HT1080 (cell line): ENCODE measurements around the gene PMEL. TPM values are rescaled to one million over a fixed set of nuclear protein-coding genes. Genes with fewer than 3 reads are reported as not detected.
"Not testable (repeated sequence)": the region's sequence is repeated elsewhere in the genome, so short reads cannot be mapped to it uniquely, and the experiment has no call there.

ENCODE experiments used
- DNase-seq: peaks from one replicate; pipeline ENCODE4 v3.0.0-alpha.2; 2015; ENCODE audit warnings: low read depth
- polyA plus RNA-seq, 2 experiments: library from polyadenylated mRNA; depleted of rRNA; stranded (reverse); fragments of >200 nt; gene quantifications; 2 replicates each; pipeline ENCODE4 v1.2.3, GENCODE V29; 2015
- total RNA-seq: library from RNA; depleted of rRNA; stranded (reverse); fragments of >200 nt; shearing (Covaris generic); gene quantifications from 2 replicates; pipeline ENCODE4 v1.2.3, GENCODE V29; 2014; rRNA removed

Gene PMEL
- total RNA-seq: 1.1 and 3.3 TPM in 2 replicates
- 1.6 and 2.1 TPM in 2 replicates for polyA plus RNA-seq (2015; cell fraction: cytosol; rRNA removed)
- 1.7 and 2.3 TPM in 2 replicates for polyA plus RNA-seq (2015; cell fraction: nucleus; rRNA removed)

DNA sequence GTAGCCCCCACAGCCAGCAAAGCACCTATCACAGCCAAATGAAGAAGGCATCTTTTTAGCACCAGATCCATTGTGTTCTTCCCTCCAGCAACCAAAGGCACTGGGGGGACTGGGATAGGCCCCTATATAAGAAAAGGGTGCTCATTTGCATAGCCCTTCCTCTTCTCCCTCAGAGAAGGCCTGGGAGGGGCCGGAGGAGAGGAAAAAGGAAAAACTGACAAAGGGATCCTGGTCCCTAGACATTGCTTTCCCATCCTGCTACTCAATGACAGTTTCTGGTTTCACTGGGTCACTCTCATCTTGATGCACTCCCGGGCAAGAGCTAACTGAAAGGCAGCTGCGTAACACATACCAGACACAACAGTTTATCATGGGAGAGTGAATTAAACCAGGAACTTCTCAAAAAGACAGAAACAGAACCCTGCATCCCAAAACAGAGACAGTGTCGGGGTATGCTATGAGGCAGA is at the start of gene PMEL:
TSS of gene PMEL (minus strand) at position 102 of the 467 bp plus-strand sequence. CDS start at position 71, 31 bp downstream.
- DNase-seq: no peak

DNA sequence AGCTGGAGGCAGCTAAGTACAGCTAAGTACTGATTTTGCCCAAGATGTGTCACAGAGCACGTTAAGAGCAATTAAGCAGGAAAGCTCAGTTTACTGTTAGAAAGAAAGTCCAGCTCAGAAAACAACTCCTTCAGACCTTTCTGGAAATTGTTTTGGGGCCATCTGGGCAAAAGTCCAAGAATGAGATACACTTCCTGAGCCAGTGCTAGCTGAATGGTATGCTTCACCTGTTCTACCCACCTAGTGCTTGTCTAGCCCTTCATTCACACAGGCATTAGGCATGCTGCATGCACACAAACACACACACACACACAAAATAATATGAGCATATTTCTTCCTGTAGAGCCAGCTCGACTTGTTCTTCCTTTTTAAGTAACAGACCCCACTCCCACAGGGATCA is 48.4 kb upstream of the PMEL start:
- no peak for DNase-seq

DNA sequence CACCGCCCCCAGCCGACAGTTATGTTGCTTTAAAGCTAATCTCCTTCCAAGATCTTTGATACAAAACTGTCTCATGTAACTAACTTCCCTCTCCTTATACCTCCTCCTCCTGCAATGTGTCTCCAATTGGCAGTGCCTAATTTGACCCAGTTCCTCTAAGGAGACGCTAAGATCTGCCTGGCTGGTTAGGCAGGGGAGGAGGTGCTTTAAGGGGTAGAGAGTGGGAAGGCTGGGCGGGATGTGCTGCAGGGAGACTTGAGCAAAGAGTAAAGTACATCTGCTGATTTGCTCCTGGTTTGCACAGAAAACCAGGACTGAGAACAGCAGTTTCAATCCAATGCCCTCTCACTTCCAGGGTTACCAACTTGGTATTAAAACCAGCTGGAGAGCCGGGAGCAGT is 47.6 kb upstream of the PMEL start:
- DNase-seq: no peak

DNA sequence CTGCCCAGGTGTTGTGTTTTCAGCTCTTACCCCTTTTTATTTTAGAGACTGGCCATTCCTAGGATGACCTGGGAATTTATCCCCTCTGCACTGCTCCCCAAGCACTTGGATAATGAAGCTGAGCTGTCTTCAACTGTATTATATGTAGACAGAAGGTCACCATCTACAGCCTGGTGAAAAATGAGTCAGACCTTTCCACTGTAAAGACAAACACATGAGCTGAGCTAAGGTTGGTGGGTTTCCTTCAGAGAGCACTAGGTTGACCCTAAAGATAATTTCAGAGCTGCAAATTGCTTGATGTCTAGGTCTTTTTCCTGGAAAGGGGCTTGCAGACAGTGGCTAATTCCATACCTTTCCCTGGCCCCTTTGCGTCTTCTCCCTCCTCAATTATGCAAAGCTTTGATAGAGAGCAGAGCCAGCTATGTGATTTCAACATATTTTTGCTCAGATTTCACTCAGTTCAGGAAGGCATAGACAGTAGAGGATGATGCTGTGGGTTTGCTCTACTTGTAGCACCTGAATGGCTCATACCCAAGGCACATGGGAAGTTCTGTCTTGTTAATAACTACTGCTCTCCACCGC is 45.8 kb upstream of the PMEL start:
- DNase-seq: no peak

DNA sequence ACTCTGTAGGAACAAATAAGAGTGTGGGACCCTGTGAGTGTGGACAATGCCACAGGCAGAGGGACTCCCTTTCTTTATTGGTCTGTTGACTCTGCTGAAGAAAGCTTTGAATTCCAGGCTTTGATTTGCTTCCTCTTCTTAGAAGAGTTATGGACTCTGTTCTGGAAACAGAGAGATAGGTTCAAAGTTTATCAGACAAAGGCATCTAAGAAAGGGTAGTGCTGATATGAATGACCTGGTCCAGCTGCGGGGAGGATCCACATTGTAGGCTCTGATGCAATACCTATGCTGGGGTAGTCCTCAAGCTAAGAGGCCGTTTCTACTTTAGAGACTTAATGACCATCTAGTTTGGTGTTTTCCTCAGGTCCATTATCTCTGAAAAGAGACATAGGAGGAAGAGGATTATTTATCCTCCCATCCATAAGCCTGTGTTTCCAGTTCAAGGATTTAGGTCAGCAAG is 44.3 kb upstream of the PMEL start:
- no peak for DNase-seq

DNA sequence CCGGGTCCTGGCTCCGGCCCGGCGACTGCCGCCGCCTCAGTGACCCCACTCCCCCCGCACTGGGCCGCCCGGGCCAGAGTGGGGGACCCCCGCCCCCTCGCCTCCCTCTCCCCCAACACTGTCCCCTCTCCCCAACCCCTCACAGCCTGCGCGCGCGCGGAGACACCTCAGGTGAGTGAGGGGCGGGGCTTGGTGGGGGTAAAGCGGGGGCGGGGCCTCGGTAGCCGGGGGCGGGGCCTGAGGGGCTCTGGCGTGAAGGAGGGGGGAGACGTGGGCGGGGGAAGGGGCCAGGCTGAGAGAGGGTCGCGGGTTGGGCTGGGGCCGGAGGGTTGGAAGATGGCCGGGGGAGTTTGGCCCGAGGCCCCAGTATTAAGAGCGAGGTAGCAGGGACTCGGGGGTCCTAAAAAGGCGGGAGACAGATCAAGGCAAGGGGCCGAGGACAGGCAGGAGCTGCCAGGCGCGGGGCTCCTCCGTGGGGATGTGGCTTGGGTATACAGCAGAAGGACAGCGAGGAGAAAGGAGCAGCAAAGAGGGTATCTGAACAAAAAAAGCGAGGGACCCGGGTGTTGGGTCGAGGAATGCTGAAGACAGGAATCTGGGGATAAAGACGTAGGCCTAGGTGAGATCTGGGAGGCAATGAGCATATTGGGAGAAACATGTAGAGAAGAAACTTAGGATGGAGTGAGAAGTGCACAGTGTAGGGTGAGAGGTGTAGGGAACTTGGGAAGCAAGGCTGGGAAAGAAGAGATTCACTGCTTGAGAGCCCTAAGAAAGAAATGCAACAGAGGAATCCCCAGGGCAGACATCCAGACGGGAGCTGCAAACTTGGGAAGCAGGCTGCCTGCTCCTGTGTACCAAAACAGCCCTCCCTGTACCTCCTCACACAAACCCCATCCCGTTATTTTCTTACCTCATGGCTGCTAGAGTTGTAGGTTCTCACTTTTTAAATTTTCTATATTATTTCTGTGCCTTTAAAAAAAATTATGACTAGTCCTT is 42.0 kb upstream of the PMEL start:
- DNase-seq: peak; percentile 11

DNA sequence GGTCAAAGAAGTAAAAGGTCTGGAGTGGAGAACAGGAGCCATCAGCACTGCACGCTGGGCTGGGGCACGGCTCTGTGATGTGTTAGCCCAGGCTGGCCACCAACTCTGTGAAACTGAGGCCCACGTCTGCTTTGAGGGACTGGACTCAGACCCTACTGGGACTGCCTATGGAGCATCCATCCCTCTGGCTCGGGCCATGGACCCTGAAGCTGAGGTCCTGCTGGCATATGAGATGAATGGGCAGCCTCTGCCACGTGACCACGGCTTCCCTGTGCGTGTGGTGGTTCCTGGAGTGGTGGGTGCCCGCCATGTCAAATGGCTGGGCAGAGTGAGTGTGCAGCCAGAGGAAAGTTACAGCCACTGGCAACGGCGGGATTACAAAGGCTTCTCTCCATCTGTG is 38.4 kb upstream of the PMEL start:
- no peak for DNase-seq

DNA sequence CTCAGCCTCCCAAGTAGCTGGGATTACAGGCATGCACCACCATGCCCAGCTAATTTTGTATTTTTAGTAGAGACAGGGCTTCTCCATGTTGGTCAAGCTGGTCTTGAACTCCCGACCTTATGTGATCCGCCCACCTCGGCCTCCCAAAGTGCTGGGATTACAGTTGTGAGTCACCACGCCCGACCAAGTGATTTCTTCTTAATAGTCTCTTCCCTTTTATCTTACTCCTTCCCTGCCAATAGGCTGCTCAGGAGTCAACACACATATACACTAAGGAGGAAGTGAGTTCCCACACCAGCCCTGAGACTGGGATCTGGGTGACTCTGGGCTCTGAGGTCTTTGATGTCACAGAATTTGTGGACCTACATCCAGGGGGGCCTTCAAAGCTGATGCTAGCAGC is 37.5 kb upstream of the PMEL start:
- DNase-seq: not testable (repeated sequence)

DNA sequence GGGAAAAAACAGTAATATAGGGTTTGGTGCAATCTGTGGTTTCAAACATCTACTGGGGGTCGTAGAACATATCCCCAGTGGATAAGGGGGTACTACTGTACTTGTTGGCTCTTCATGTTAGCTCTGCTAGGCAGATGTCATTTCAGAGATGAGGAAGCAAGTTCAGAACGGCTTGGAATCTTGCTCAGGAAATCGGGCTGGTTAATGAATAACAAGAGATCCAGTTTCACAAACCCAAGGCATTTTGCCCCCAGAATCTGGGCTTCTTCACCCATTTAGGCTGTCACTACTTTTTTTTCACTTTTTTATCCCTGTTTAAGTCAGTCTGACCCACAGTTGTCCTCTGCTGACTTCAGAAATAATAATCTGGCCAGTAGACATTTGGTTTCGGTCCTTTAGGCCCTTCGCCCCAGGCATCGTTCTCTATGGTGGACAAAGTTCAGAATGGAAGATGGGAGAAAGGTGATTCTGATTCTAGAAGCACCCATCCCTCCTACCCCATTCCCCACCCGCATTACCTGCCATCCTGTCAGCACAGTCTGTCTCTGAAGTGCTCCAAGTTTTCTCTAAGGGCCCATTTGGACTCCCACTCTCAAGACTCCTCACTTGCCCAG is 35.8 kb upstream of the PMEL start:
- DNase-seq: no peak

DNA sequence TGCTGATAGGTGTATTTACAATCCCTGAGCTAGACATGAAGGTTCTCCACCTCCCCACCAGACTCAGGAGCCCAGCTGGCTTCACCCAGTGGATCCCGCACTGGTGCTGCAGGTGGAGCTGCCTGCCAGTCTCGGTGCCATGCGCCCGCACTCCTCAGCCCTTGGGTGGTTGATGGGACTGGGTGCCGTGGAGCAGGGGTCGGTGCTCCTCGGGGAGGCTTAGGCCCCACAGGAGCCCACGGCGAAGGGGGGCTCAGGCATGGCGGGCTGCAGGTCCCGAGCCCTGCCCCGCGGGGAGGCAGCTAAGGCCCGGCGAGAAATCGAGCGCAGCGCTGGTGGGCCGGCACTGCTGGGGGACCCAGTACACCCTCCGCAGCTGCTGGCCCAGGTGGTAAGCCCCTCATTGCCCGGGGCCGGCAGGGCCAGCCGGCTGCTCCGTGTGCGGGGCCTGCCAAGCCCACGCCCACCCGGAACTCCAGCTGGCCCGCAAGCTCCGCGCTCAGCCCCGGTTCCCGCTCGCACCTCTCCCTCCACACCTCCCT is 34.2 kb upstream of the PMEL start:
- not testable (repeated sequence) for DNase-seq

DNA sequence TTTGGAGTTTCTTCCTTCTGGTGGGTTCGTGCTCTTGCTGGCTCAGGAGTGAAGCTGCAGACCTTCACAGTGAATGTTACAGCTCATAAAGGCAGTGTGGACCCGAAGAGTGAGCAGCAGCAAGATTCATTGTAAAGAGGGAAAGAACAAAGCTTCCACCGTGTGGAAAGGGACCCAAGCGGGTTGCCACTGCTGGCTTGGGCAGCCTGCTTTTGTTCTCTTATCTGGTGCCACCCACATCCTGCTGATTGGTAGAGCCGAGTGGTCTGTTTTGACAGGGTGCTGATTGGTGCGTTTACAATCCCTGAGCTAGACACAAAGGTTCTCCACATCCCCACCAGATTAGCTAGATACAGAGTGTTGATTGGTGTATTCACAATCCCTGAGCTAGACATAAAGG is 33.7 kb upstream of the PMEL start:
- DNase-seq: peak; percentile 26

DNA sequence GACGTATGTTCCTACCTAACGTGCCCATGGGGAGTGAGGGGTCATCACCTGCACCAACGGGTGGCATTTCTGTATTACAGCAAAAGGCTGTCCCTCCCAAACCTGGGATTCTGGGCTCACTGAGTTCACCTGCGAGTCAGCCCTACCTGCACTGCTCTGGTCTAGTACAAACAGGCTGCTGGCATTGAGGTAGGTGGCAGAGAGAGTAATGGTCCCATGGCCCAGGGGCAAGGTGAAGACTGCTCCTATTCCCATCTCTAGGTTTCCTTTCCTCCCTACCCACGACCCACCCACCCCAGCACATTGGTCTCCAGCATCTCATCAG is 31.7 kb upstream of the PMEL start:
- DNase-seq: no peak

DNA sequence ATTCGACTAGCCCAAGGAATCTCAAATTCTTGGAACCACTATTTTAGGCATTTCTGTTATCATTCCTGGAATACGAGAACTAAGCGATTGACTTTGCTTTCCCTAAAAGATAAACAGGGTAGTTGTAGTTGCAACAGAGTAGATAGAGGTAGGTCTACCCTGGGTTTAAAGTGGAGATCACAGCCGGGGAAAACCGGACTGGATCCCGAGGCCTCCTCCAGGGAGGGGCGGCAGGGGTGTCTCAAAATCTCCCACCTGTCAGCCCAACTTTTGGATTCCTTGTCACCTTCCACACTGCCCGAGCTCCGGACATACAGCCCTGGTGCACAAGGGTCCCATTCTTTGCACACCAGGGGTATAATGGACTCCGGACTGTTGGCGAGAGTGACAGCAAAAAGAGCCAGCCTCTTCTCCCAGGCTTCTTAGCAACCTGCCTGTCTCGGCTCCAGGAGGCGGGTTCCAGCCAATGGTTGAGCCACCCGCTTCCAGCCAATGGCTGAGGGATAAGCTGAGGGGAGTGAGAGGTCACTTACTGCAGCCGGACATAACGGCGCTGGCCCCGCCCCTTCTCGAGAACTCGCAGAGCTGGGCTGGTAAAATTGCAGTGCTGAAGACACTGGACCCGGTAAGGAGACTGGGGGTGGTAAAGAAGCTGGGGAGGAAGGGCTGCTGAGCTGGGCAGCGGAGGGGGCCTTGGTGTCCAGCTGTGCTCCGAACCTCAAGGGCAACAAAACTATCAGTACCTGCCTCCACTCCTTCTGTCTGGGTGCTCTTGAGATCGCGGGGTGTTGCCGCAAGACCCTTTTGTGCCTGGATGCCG is 31.1 kb upstream of the PMEL start, which contains the start of gene SUOX:
TSS of gene SUOX (plus strand) at position 562 of the 820 bp plus-strand sequence. CDS start 4,946 bp downstream, outside the sequence.
- DNase-seq: peak; percentile 97

DNA sequence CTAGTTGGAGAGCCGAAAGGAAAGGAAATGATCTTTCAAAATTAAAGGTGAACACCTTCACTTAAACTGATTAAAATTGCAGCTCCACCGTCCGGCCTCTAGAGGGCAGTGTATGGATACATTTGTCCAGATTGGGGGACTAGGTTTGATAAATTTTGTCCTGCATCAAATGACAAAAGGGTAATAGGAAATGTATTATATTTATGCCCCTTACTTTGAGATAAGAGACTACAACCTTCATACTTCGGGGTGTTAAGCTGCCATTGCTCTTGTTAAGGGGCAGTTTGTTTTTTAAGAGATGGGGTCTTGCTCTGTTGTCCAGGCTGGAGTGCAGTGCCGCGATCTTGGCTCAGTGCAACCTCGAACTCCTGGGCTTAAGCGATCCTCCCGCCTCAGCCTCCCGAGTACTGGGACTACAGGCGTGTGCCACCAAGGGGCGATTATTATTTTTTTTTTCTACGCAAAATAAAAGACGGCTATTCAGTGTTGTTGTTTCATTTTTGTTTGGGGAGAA is 30.4 kb upstream of the PMEL start:
- peak; percentile 52 for DNase-seq

DNA sequence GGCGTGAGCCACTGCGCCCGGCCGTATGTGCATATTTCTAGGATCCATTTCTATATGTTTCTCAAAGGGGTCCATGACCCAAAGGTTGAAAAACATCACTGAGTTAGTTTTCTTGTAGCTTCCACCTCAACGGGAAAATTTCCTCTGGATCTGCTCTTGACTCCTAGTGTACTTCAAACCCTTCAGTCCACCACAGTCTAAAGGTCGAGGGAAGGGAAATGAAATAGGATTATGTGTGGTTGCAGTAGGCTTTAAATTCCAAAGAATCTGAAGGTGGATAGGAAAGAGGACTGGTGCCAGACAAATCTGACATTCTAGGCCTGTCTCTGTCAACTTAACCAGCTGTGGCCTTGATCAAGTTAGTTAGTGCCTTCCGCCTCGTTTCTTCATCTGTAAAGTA is 29.5 kb upstream of the PMEL start:
- no peak for DNase-seq

DNA sequence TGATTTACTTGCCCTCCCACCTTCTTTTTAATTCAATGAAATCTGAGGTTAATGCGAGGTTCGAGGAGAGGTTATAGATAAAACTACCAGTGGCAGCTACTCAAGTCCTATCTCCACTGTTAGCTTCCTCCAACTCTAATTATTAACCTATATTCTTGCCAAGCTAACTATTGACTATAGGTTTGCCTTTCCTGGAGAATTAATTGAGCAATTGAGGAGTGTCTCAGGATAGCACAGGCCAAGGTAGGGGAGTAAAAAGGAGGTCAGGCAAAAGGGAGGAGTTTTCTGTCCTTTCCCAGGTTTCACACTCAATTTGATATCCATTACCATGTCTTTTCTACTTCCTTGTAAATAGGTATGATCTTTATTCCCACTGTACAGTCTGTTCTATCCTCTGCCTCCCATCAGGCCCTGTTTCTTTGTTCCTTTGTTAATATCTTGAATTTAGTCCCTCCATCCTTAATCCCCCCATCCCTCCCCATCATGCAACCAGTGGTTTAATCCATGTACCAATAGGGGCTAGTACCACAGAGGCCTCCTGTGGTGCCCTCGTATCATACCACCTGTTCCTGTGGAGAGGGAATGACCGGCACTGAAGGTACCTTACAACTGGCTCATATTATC is 27.5 kb upstream of the PMEL start:
- DNase-seq: no peak

DNA sequence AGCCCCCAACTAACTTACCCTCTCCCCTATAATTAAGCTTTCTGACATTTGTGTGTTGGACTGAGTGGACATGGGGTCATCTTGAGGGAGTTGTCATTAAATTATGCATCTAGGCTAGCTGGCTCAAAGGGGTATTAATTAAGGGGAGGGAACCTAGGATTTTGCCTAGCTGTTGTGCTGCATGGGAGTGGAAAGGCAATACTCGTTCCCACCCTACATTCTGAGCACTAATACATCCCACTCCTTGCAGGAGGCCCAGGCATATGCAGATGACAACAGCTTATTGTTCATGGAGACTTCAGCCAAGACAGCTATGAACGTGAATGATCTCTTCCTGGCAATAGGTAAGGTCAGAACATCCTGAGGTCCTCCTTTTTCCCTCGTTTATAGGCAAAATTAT is 25.3 kb upstream of the PMEL start:
- no peak for DNase-seq

DNA sequence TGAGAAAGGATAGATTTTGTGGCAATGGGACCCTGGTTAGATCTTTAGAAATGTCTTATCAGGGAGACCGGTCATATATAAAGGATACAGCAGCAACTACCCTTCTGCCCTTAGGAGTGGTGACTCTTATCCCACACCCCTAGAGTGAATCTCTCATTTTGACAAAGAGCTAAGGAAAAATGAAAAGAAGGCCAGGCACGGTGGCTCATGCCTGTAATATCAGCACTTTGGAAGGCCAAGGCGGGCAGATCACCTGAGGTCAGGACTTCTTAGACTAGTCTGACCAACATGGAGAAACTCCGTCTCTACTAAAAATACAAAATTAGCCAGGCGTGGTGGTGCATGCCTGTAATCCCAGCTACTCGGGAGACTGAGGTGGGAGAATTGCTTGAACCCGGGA is 20.1 kb upstream of the PMEL start:
- DNase-seq: not testable (repeated sequence)

DNA sequence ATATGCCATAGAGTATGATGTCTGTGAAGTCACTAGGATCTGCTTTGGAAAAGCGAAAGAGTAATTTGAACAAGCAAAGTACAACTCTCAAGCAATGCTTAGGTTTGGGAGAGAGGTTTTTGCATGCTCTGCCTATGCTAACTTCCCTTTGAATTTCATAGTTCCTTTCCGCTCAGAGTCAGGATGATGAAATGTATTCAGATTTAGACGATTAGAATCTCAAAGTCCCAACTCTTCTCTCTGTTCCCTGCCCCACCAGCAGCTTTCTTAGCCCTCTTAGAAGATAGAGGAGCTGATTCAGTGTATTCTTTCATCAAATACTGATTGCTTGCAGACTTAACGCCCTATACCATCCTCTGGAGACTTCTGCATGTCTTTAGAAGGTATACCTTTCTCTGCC is 19.5 kb upstream of the PMEL start:
- no peak for DNase-seq

DNA sequence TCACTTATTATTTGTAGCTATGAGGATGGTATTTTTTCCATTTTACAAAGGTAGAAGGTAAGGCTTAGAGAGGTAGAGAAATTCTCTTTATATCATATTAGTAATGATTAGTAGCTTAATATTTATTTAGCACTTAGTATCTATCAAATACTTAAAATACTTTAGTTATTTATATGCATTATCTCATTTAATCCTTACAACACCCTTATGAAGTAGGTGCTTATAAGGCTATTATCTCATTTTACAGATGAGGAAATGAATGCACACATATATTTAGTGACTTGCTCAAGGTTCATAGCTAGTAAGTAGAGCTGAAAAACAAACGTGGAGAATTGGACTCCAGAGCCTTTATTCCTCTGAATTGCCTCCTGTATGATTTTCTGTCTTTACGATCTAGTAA is 19.0 kb upstream of the PMEL start:
- no peak for DNase-seq
